Retinal pigment epithelial cell (primary cell): ENCODE measurements around the gene TNFRSF25.

Source experiments
- DNase-seq: peaks from one replicate; pipeline ENCODE4 v3.0.0-alpha.2; 2010; ENCODE audit warnings: low read depth
- H3K4me3 ChIP-seq: 2 replicates; pipeline ENCODE4 v1.5.1; 2011; ENCODE audit warnings: mild to moderate bottlenecking, low read length, control low read depth, moderate library complexity
- CTCF ChIP-seq: conservative IDR thresholded peaks from 2 replicates; pipeline ENCODE4 v1.5.1; 2011; ENCODE audit warnings: low read depth, low read length, control low read depth, inconsistent platforms

The TNFRSF25 gene

DNA sequence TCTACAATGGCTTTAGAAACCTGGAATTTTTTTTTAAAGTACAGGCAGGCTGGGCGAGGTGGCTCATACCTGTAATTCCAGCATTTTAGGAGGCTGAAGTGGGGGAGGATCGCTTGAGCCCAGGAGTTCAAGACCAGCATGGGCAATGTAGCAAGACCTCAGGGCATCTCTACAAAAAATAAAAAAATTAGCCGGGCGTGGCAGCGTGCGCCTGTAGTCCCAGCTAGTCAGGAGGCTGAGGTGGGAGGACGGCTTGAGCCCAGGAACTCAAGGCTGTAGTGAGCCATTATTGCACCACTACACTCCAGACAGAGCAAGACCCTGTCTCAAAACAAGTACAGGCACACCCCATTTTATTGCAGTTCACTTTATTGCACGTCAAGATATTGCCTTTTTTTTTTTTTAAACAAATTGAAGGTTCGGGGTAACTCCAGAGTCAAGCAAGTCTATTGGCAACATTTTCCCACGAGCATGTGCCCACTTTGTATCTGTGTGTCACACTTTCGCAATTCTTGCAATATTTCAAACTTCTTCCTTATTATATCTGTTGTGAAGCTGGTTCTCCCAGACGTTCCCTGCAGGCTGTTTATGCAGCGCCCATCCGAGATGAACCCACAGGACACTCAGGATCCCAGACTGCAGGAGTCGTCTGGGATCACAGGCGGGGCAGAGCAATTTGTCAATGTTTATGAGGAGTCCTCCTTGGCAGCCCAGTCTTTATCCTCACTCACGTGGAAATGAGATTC lies 50.9 kb downstream of the TNFRSF25 start:
- TF ChIP-seq CTCF: no peak
- H3K4me3 ChIP-seq: no peak overlapping the region
- no peak for DNase-seq

- DNase-seq: no peak
- no peak overlapping the region for H3K4me3 ChIP-seq
- TF ChIP-seq CTCF: peak; percentile 74
These were observed 51.5 kb downstream of the TNFRSF25 start for GRCh38 chr1:6414443-6414844.

DNA sequence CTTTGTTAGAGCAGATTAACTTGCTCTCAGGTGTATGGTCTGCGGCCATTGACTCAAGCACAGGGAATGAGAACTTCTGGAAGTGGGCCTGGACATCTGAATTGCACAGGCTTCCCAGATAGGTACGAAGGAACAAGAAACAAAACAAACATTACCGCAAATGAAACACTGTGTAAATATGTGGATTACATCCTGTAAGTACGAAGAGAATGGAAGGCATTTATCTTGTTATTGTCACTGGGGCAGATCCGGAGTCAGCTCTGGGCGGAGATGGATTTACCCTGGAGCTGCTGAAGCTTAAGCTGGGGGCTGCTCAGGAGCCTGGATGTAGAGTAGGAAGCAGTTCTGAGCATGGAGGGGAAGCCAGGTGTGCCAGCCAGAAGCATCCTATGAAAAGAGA lies 53.1 kb downstream of the TNFRSF25 start:
- no peak overlapping the region for H3K4me3 ChIP-seq
- DNase-seq: no peak
- no peak for TF ChIP-seq CTCF
